HepG2 (cell line): ENCODE results near the gene NRSN2. TPM values are rescaled to one million over a fixed set of nuclear protein-coding genes. Genes with fewer than 3 reads are reported as not detected.

Experiments used
- AKNA ChIP-seq: sonication (generic); formaldehyde crosslinking; IDR thresholded peaks from 2 replicates; pipeline ENCODE4 v1.4.0; 2020; ENCODE audit warnings: missing genetic modification reagents, borderline replicate concordance
- PCBP1 ChIP-seq: fragments of 200-400 bp; formaldehyde crosslinking; IDR thresholded peaks from 2 replicates; pipeline ENCODE4 v1.6.1; 2017; ENCODE audit warnings: mild to moderate bottlenecking, low read depth, low read length, borderline replicate concordance
- RARA ChIP-seq: IDR thresholded peaks from 2 replicates; pipeline ENCODE4 v1.6.1; 2016; ENCODE audit warnings: missing genetic modification reagents, missing compliant biosample characterization
- SP140L ChIP-seq: sonication (generic); formaldehyde crosslinking; IDR thresholded peaks from 2 replicates; pipeline ENCODE4 v1.4.0; 2020; ENCODE audit warnings: missing genetic modification reagents, borderline replicate concordance
- ZNF281 ChIP-seq: sonication (generic); formaldehyde crosslinking; IDR thresholded peaks from 2 replicates; pipeline ENCODE4 v1.4.0; 2020; ENCODE audit warnings: missing genetic modification reagents, borderline replicate concordance
- ZNF333 ChIP-seq: sonication (generic); formaldehyde crosslinking; IDR thresholded peaks from 2 replicates; pipeline ENCODE4 v1.4.0; 2020; ENCODE audit warnings: mild to moderate bottlenecking, missing genetic modification reagents, borderline replicate concordance
- ZNF503 ChIP-seq: sonication (generic); formaldehyde crosslinking; IDR thresholded peaks from 2 replicates; pipeline ENCODE4 v1.4.0; 2020; ENCODE audit warnings: missing genetic modification reagents
- ZNF562 ChIP-seq: sonication (generic); formaldehyde crosslinking; IDR thresholded peaks from 2 replicates; pipeline ENCODE4 v1.8.0; 2022; ENCODE audit warnings: missing genetic modification reagents, borderline replicate concordance
- ZSCAN30 ChIP-seq: sonication (generic); formaldehyde crosslinking; IDR thresholded peaks from 2 replicates; pipeline ENCODE4 v1.5.0; 2020; ENCODE audit warnings: mild to moderate bottlenecking, missing genetic modification reagents
- polyA plus RNA-seq, 8 experiments: library from polyadenylated mRNA; depleted of rRNA in 3 of 8; stranded (reverse) in 7 of 8; unstranded in 1 of 8; fragments of >200 nt; fragmentation: Illumina TruSeq in 4 of 8; extraction: Trizol in 4 of 8; gene quantifications; 2 replicates each; pipeline versions ENCODE4 v1.2.1 to v1.2.3, GENCODE V29; 2011 to 2016; ENCODE audit warnings: low read depth in 4 of 8, missing spikeins in 1 of 8, mixed read lengths in 1 of 8; ENCODE audit not compliant: insufficient read depth in 1 of 8
- total RNA-seq, 5 experiments: library from RNA; depleted of rRNA; stranded (reverse); fragments of >200 nt; fragmentation: Illumina TruSeq; extraction: Trizol; gene quantifications; 2 replicates each; pipeline ENCODE4 v1.2.3, GENCODE V29; 2016; ENCODE audit warnings: low read depth in 1 of 5
- TF ChIP-seq, protein P1 (sequence below): sonication (generic); formaldehyde crosslinking; IDR thresholded peaks from 2 replicates; pipeline ENCODE4 v1.5.1; 2020; ENCODE audit warnings: missing genetic modification reagents, mild to moderate bottlenecking, borderline replicate concordance

Gene NRSN2
- total and polyA plus RNA-seq, 2 of the 13 experiments (the other 11 are each of a cell fraction or from before 2014, with no cell fraction given): 32.3 to 49.4 TPM

DNA sequence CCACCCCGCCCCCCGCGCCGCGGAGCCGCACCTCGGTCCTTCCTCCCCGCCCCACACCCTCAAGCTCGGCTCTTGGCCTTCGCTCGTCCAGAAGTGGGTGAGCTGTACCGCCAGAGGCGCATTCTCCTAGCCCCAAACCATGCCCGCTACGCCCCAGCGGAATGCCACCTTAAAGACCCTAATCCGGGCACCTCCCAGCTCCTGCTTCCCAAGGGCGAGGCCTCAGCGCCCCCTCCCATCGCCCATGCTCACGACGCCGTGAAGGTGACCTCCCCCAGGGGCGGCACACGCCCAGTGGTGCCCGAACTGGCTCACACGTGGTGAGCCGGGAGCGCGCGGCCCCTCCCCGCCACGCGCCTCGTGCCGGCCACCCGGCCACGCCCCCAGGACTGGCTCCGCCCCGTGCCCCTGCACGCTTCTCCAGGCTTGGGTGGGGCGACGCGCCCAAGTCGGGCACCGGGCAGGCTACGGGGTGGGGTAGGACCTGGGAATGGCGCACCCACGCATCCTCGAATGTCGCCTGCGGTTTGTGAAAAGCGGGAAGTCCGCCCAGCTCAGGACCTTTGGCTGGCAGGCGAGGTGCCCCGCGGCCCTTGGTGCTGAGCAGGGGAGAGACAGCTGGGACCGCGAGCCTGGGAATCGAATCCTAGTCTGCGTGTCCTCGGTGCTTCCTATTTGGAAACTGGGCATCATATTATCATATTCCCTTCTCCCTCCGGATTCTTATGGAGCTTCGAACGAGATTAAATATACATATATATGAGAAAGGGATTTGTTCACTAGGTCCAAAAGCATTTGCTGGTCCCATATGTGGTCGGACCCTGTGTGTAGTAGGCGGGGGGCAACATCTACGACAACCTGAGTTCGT lies 22.5 kb upstream of the NRSN2 start (continued):
- TF ChIP-seq, protein P1, sequence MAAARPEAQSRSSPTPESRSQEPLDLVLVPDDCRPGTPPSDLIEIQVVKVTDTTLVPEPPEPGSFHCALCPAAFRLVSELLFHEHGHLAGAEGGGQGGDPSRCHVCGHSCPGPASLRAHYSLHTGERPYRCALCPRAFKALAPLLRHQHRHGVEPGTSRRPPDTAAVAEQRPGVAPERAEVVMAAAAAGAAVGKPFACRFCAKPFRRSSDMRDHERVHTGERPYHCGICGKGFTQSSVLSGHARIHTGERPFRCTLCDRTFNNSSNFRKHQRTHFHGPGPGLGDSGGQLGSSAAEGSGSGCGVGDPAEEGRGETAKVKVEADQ: no peak; the same call in 1 of the 2 replicates
- TF ChIP-seq AKNA: peak; percentile 28; the same call in 1 of the 2 replicates
- peak; percentile 54; the same call in 1 of the 2 replicates for TF ChIP-seq SP140L (CRISPR knock-in tag)
- TF ChIP-seq ZNF562: peak; percentile 61; the same call in 1 of the 2 replicates
- TF ChIP-seq ZSCAN30 (CRISPR knock-in tag): peak; percentile 90; the same call in 1 of the 2 replicates
- peak; percentile 86 for TF ChIP-seq RARA (CRISPR knock-in tag)
- peak; percentile 99; the same call in 1 of the 2 replicates for TF ChIP-seq ZNF333
- TF ChIP-seq ZNF503 (CRISPR knock-in tag): peak; percentile 92
- 0 out of 2 replicates have a peak, but pooled peaks have one; percentile 34 for TF ChIP-seq PCBP1
- TF ChIP-seq ZNF281: peak; percentile 94
